GM21576 (cell line): ENCODE results near the gene PCSK5.

Experiments used
- ATAC-seq: cut with Tn5 transposase; IDR thresholded peaks from one replicate; pipeline ENCODE4 v1.9.1; 2021; ENCODE audit warnings: mild to moderate bottlenecking, moderate library complexity; ENCODE audit not compliant: unreplicated experiment

The PCSK5 gene

DNA sequence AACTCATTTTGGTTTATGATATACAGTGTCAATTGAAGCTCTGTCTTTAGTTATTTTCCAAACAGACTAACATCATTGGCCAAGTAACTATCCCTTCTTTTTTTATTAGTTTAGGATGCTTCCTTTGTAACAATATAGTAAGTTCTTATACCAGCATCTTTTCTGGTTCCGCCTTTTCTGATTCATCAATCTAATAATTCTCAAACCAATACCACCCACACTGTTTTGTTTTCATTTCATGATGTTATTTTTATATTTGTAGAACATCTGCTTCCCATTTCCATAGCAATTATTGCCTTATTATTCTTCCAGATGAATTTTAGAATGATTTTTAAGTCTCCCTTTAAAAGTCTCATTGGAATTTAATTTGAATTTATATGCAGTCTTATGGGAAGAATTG lies 285.7 kb downstream of the PCSK5 start:
- ATAC-seq, result no peak

DNA sequence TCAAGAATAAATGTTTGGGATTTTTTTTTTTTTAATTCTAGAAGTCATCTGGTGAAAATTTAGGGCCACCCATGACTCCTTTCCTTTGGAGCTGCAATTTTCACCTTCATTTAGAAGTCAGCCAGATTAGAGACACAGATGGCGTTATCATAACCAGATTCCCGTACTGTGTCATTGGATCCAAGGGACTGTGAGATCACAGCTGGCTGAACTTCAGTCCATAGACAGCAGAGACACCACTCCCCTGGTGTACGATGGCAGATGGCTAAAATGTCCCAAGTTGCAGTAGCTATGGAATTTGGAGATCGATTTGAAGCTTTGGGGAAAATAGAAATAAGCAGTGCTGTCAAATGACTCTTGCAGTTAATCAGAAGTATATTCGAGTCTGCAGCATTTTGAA lies 287.5 kb downstream of the PCSK5 start:
- no peak for ATAC-seq

DNA sequence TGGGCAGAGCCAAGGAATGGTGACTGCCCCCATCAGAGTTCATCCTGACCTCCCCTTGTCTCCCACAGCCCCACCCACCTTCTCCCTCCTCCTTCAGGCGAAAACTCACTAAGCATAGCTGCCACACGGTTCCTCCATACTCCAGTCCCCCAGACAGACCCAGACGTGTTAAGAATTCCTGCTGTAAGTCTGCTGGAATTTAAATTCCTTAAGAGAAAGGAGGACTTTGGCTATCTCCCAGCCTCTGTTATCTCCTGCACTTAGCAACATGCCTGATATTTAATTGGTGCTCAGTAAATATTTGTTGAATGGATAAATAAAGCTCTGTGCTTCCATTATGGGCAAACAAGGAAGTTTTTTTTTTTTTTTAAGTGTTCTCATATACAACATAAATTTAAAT lies 290.1 kb downstream of the PCSK5 start:
- ATAC-seq, result no peak

DNA sequence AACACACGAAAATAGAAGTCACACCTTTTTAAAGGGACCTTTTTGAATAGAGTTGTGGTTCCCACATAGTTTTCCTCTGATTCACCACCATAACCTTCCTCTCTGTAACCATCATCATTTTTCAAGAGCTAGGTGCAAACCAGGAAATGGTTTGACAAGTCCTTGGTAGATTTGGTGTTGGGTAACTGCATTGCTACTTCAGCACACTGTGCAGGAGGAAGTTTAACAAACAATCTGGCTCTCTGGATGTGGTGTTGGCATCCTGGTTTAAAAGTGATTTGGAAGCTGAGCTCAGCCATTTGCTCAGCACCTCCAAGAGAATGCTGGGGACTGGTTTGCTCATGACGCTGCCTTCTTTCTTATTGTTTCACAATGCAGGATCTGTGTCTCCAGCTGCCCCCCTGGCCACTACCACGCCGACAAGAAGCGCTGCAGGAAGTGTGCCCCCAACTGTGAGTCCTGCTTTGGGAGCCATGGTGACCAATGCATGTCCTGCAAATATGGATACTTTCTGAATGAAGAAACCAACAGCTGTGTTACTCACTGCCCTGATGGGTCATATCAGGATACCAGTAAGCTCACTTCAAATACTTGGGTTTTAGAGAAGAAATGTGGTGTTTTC lies 290.7 kb downstream of the PCSK5 start:
- no peak for ATAC-seq

DNA sequence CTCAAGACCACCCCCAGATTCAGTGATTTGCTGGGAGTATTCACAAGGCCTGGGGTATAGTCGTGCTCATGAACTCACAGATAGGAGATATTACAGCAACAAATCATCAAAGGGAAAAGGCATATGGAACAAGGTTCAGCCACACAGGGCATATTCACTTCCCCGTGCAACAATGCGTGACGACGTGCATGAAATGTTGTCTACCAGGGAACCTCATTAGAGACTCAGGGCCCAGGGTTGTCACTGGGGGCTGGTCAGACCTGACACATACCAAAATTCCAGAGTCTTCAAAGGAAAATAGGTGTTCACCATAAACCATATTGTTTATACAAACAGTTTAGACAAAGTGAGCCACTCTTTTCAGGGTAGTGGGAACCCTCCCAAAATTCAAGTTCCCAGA lies 291.3 kb downstream of the PCSK5 start:
- ATAC-seq, result no peak

DNA sequence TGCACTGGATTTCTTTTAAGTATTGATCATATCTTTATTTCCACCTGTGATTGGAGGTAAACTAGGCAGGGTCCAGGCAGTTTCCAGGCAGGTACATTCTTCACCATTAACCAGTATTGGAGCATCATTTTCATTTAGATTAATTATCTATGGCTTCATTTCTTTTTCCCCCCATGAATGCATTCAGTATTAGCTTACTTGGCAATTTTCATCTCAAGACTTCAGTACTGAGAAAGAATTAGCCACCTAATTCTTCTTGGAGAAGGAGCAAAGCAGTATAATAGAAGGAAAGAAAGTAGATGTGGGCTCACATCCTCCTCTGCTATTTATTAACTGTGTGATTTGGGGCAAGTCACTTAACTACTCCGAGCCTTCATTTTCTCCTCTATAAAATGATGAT lies 295.0 kb downstream of the PCSK5 start:
- no peak for ATAC-seq

DNA sequence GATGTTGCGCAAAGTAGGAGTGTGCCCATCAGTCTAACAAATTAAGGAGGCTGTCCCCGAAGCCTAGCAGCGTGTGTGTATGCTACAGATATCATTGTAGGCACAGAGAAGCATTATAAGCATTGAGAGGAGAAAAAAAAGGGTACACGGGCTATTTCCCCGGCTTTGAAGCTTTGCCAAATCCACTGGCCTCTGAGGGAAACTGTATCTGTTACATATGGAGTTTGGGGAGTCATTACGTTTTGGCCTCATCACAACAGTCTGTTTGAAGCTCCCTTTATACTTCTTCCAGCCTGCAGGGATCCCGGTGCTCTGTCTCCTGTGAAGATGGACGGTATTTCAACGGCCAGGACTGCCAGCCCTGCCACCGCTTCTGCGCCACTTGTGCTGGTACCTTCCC lies 297.8 kb downstream of the PCSK5 start:
- no peak for ATAC-seq

DNA sequence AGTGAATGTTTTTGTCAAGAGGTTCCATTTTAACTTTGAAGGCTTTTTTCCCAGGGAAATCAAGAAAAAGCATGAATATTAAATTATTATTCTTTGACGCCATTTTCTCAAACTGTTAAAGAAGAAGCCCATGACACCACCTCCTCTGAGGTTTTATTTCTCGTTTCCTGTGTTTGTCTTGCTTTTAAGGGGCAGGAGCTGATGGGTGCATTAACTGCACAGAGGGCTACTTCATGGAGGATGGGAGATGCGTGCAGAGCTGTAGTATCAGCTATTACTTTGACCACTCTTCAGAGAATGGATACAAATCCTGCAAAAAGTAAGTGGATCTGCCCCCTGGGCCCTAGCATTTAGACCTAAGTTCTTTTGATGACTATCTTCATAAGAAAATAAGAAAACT lies 298.4 kb downstream of the PCSK5 start:
- ATAC-seq, result no peak

DNA sequence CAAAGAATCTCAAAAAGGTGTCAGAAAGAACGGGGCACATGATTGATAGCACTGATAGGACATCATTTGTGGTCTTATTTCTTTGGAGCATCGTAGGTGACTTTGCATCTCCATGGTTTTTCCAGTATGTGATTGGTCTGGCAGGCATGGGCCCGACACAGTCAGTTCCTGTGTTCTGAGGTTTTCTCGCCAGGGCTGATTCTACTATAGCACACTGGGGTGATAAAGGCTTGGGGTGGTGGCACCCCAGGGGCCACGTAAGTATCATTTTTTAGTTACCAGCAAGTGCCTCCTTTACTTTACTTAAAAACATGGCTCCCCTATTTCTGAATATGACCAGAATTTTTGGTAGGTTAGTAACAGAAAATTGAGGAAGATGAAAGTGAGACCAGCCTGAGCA lies 301.0 kb downstream of the PCSK5 start:
- no peak for ATAC-seq

DNA sequence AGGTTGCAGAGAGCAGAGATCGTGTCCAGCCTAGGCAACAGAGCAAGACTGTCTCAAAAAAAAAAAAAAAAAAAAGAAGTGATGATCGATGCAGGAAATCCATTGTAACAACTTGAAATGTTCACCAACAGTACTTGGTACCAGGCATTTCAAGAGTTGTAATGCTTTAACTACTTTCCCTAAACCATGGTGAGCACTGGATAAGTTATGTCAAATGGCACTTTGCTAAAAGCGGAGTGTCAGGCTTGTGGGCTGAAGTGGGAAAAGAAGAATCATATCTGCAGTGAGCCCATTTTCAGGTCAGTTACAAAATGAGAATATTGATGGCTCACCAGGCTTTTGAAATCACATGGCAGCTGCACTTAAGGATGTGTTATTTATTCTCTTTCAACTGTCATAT lies 301.5 kb downstream of the PCSK5 start:
- no peak for ATAC-seq

DNA sequence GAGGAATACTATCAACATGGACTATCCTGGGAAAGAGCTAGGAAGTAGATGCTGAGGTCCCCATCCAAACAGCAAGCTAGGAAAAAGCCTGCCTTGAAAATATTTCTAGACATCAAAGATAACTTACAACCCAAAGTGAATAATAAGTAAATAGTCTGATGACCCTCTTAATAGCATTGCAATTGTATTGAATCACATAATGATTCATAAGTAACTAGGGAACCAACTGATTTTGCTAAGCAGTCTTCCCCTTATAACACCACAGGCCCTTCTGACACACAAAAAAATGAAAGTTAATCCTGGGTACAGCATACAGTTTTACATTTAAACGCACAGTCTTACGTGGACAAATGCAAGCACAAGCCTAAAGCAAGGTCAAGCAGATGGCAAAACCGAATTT lies 304.4 kb downstream of the PCSK5 start:
- ATAC-seq, result no peak

DNA sequence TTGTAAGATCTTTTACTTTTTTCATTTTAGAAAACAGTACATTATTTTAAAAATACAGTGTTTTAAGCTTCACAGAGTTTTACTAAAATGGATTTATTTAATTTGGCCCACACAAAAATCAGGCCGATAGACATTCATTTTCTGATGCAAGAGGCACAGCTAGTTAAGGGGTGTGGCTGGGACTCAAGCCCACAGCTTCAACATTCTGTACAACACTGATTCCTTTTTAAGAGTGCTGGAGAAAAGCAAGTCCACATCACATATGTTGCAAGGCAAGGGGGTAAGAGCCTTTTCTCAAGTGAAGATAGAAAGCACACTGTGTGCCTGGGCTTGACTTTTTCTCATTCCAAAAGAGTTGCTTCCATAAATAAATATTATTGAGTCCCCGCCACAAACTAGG lies 307.9 kb downstream of the PCSK5 start:
- no peak for ATAC-seq

DNA sequence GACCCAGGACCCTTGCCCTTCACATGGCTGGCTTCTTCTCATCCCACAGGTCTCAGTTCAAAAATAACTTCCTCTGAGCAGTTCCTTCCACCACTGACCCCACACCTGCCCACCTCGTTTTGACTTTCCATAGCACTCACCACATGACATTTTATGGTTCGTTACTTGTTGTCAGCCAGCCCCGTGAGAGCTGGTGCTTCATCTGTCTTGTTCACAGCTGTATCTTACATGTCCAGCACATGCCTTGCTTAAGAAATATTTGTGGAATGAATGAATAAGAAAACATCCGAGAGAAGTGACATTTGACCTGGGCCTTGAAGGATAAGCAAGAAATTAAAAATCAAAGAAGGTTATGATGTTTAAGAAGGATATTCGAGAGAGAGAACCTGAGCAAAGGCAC lies 309.8 kb downstream of the PCSK5 start:
- no peak for ATAC-seq

DNA sequence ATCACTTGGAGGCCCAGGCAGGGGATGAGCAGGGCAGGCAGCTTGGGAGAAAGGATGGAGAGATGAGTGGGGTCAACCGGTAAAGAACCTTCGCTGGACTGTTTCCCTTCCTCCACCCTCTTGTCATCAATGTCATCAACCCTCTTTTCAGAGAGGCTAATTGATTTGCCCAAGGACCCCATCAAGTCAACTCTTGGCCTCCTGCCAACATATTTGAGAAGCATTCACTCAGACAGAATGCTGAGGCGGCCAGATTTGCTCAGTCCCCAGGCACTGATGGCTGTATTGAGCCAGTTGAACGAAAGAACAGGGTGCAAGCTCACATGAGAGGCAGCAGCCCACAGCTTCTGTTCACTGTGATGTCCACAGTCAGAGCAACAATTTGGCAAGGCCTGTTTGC lies 310.3 kb downstream of the PCSK5 start:
- no peak for ATAC-seq

DNA sequence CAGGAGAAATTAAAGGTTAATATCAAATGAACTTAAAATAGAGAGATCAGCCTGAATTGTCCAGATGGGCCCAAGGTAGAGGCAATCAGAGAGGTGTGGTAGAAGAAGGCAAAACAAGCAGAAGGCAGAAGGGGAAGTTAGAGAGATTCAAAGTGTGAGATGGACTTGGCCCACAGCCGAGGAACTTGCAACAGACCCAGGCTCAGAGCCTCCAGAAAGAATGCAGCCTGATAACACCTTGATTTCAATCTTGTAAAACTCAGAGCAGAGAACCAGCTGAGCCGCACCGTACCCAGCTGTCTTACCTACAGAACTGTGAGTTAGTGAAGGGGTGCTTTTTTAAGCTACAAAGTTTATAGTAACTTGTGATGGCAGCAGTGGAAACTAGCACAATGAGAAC lies 312.9 kb downstream of the PCSK5 start:
- ATAC-seq, result no peak

DNA sequence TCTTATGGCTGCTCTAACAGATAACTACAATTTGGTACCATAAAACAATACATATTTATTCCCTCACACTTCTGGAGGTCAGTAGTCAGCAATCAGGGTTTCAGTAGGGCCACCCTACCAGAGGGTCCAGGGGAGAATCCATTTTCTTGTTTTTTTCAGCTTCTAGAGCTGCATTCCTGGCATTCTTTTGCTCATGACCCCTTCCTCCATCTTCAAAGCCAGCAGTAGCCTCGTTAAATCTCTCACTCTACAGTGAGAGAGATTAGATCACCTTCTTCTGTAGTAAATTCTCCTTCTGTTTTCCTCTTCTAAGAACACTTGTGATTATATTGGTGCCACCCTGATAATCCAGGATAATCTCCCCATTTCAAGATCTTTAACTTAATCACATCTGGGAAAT lies 316.3 kb downstream of the PCSK5 start:
- ATAC-seq, result no peak

DNA sequence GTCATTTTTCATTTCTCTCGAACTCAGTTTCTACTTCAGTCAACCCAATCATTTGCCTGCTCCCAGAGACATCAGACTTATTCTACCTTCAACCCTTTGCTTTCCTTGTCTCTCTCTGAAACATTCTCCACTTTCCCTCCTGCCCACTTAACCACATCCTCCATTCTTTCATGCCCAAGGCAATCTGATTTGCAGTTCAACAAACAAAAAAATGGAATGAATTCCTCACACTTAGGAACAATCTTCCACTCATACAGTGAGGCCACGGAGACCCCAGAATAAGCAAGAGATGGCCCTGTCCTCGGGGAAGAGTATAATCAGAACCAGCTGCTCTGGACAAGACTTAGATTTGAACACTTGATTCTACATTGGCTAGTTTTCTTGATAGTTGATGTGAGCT lies 323.3 kb downstream of the PCSK5 start:
- ATAC-seq, result no peak

DNA sequence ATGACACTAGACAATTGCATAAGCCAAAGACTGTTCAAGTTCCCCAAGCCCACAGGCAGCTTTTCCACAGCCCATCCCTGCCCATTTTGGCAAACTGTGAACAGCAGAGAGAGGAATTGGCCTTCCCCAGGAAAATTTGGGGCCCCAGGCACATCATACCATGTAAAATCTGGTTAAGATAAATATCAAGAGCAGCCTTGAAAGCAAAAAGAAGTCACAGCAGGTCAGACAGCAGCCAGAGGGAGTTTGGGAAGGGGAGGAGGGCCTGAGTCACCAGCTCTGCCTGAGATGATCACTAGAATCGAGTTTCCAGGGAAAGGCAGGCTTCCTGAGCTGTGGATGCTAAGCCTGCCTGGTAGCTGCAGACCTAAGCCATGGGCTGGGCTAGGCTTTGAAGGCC lies 324.6 kb downstream of the PCSK5 start:
- ATAC-seq, result no peak

DNA sequence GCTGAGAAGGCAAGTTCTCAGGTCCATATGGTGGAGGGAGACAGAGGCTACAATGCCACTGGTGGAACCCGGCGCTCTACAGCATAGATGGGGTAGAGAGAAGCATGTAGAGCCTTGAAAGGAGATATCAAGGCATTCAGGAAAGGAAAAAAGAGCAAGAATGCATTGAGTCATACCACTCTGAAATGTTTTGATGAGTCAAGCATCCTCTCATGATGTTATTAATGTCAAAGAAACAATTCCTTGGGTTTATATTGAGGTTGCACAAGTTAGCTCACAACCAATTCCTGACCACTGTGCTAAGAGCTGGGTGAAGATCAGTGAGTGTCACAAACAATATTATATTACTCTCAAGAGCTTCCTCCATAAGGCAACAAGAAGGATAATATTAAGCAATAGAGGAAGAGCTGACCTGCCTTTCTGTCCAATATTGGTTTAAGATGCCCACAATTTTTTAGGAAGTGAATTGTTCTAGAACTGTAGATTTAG lies 325.7 kb downstream of the PCSK5 start:
- ATAC-seq, result no peak

DNA sequence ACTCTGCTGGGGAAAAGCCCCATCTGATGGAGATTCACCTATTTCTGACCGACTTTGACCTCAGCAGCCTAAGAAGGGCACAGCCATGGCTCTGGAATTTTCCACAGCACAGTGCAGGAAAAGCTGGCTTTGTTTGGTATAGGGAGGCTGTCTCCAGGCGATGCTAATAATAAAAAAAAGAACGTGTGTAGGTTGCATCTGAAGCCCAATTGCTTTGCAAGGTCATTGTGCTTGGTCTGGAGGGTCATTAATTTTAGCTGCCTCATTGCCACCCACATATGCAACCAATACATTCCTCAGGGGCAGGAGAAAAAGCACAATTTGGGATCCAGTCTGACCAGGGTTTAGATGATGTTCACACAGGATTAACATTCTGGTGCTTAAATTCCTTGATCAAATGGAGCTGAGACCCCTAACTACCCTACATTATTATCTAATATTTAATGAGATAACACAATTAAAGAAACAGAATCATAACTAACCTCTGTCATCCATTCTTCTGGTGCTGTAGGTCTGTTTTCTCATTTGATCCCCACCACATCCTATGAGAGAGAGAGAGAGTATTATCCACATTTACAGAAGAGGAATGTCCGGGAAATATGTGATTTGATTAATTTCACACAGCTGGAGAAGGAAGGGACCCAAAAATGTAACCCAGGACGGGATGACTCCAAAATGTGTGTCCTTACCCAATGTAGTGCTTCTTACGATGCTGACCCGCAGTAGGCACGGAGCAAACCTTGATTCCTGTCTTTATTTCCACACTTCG lies 327.8 kb downstream of the PCSK5 start:
- ATAC-seq, result no peak

DNA sequence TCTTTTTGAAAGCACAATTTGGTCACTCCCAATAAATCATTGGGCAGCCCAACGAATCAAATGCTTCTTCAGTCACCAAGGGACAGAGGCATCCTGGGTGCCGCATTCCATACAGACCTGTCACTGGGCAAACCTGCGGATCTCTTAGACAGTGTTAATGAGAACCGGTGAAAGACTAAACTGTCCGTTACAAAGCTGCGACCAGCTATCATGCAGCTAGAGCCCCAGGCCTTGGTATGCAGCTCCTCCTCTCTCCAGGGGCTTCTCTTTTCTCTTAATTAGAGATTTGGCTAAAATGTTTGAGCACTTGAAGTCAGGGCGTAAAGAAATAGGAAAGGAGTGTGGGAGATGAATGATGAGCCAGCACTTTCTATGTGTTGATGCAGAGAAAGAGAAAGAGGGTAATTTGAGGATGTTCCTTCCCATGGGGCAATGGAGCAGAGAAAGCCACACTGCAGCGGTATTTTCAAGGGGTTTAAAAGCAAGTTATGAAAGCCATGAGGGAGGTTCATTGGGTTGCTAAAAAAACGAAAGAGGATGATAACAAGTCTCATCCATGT lies 328.5 kb downstream of the PCSK5 start:
- ATAC-seq, result no peak

DNA sequence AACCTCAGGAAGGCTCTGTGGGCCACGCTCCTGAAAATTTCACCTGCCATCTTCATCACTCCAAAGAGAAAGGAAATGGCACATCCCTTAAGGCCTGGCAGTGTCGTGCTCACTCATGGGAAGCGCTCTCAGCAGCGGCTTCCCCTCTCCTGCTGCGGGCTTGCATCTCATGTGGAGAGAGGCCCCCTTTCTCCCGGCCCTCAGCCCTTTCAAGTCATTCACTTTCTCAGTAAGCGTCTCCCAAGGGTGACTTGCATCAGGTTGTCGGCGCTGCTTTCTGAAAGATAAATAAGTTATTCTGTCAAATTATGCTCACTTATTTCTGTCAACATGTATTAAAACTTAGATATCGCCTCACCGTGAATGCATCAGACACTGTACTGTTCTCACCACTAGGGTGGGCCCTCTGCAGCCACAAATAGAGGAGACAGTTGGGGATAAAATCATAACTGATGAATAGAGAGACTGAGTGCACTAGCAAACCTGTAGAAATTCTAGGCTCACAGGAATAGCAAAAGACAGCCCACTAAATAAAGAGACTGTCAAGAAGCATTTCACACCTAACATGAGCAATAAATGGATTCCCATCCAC lies 329.2 kb downstream of the PCSK5 start:
- ATAC-seq, result no peak
